AG08396 (cell line): Measurements from ENCODE around the gene ART4.

ENCODE experiments used
- DNase-seq: peaks from one replicate; pipeline ENCODE4 v3.0.0; 2012; ENCODE audit warnings: low spot score, mixed read lengths

Gene ART4

GRCh38 chr12:14810953-14811483 lies 32.3 kb downstream of the ART4 start:
- DNase-seq, result peak; percentile 30

- no peak for DNase-seq
These were observed 33.0 kb downstream of the ART4 start for GRCh38 chr12:14810167-14810952.

- DNase-seq, result no peak
These were observed 39.5 kb downstream of the ART4 start for GRCh38 chr12:14803830-14804160.

GRCh38 chr12:14803011-14803829 lies 40.1 kb downstream of the ART4 start, which contains the start of the genes C12orf60 and WBP11:
Gene C12orf60, plus strand, starts transcription at chr12:14803670. Its CDS starts 19,266 bp downstream, at chr12:14822936.
Gene WBP11, minus strand, starts transcription at chr12:14803478. Its CDS starts 2,095 bp downstream, at chr12:14801383.
- peak; percentile 94 for DNase-seq

GRCh38 chr12:14802721-14803010 lies 40.7 kb downstream of the ART4 start:
- no peak for DNase-seq

GRCh38 chr12:14802247-14802646 lies 41.1 kb downstream of the ART4 start:
- no peak for DNase-seq

GRCh38 chr12:14795028-14795448 lies 48.3 kb downstream of the ART4 start:
- no peak for DNase-seq

- no peak for DNase-seq
These were observed 57.8 kb downstream of the ART4 start for GRCh38 chr12:14785568-14785967.

GRCh38 chr12:14784471-14784870 lies 58.9 kb downstream of the ART4 start:
- no peak for DNase-seq

- no peak for DNase-seq
These were observed 60.6 kb downstream of the ART4 start for GRCh38 chr12:14782756-14783155.

- no peak for DNase-seq
These were observed 61.8 kb downstream of the ART4 start for GRCh38 chr12:14781563-14781962.

GRCh38 chr12:14780859-14781258 lies 62.5 kb downstream of the ART4 start:
- DNase-seq, result no peak

- DNase-seq, result no peak
These were observed 63.5 kb downstream of the ART4 start for GRCh38 chr12:14779834-14780233.

GRCh38 chr12:14777271-14777670 lies 66.1 kb downstream of the ART4 start:
- DNase-seq, result no peak

- no peak for DNase-seq
These were observed 66.9 kb downstream of the ART4 start for GRCh38 chr12:14776236-14776961.

GRCh38 chr12:14775636-14775980 lies 67.7 kb downstream of the ART4 start:
- DNase-seq, result peak; percentile 18
